Activated naive CD8-positive, alpha-beta T cell treated with anti-CD3 and anti-CD28 coated beads, Interleukin-2, amount 10 ng/mL, durations not matched to agents 7 days and 5 days (primary cell): ENCODE results near the gene GABRG3. TPM values are rescaled to one million over a fixed set of nuclear protein-coding genes. Genes with fewer than 3 reads are reported as not detected.

Experiments
- ATAC-seq: fragments of 150-1000 bp; cut with Tn5 transposase; one replicate; pipeline ENCODE4 v1.10.0; 2021; ENCODE audit warnings: low read depth, moderate library complexity
- POLR2A ChIA-PET: fragments of 350-600 bp; sonication (Branson Sonifier 250); formaldehyde crosslinking; loops from one replicate; lab custom pipeline; 2021; ENCODE audit warnings: antibody characterized with exemption; lab: Charles Lee
- DNase-seq: peaks from one replicate; pipeline ENCODE4 v3.0.0; 2021
- H3K27ac Mint-ChIP-seq: one replicate; pipeline ENCODE4 v1.8.0; 2022; ENCODE audit warnings: mild to moderate bottlenecking, mixed read lengths
- H3K27me3 Mint-ChIP-seq: one replicate; pipeline ENCODE4 v1.8.0; 2022; ENCODE audit warnings: mild to moderate bottlenecking, moderate library complexity, mixed read lengths
- H3K36me3 Mint-ChIP-seq: one replicate; pipeline ENCODE4 v1.8.0; 2021; ENCODE audit warnings: mild to moderate bottlenecking, mixed read lengths
- H3K4me1 Mint-ChIP-seq: one replicate; pipeline ENCODE4 v1.8.0; 2021; ENCODE audit warnings: mixed read lengths
- H3K4me3 Mint-ChIP-seq: one replicate; pipeline ENCODE4 v1.8.0; 2022; ENCODE audit warnings: mild to moderate bottlenecking, moderate library complexity, mixed read lengths
- H3K9me3 Mint-ChIP-seq: one replicate; pipeline ENCODE4 v1.8.0; 2021; ENCODE audit warnings: mixed read lengths
- total RNA-seq, 2 experiments: library from RNA; stranded (reverse); gene quantifications; one replicate each; pipeline ENCODE4 v1.2.3, GENCODE V29; 2021

Gene GABRG3
- total RNA-seq, 2 experiments from 2014 or later: not detected

GRCh38 chr15:27214032-27214431 lies 243.1 kb downstream of the GABRG3 start:
- Mint-ChIP-seq H3K4me3 (no peak overlapping the region), H3K9me3 (peaks cover 16% of the 10 kb centered on the region), H3K27me3 (no peaks in the 10 kb centered on the region), H3K4me1 (no peaks in the 10 kb centered on the region), H3K27ac (no peak overlapping the region), H3K36me3 (no peaks in the 10 kb centered on the region)
- no peak for DNase-seq
- POLR2A ChIA-PET: no interaction called here
- no peak for ATAC-seq

DNA sequence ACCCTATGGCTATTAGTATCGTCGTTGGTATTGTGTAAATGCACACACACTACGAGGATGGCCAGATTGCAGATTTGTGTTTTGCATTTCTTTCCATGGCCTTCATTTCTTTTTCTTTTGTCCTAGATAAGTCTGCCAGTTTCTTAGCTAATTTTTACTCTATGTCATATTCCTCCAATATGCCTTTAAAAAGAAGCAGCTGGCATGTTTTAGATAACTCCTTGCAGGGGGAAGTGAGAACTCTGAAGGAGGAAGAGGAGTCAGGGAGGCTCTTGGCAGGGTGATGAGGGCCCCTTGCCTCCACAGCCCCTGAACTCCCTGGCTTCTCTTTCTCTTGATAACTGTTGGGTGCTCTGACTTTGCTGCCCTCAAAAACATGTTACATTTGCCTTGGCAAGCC lies 244.0 kb downstream of the GABRG3 start:
- POLR2A ChIA-PET: no interaction called here
- ATAC-seq (no peak), DNase-seq (no peak)
- Mint-ChIP-seq H3K4me1 (no peaks in the 10 kb centered on the region), H3K4me3 (no peak overlapping the region), H3K27me3 (no peaks in the 10 kb centered on the region), H3K9me3 (peaks cover 19% of the 10 kb centered on the region), H3K27ac (no peak overlapping the region), H3K36me3 (no peaks in the 10 kb centered on the region)

DNA sequence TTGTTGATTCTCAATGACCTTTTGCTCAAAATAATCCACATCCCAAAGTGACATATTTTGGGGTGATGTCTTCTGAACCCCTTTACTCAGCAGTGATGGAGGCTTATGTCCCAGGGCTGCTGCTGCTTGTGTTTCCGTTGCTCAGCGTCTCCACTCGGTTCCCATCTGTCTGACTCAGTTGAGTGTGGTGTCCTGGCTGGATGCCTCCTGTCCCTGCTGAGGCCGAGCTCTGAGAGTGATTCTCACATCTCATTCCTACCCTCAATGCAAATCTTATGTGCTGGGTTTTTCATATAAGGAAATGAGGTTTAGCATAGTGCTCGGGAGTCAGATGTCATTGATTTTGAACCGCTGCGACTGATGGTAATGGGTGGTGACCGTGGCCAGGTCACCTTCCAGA lies 247.4 kb downstream of the GABRG3 start:
- no peak overlapping the region for H3K27ac Mint-ChIP-seq
- ATAC-seq (no peak), DNase-seq (no peak)
- no peaks in the 10 kb centered on the region for H3K27me3 Mint-ChIP-seq
- no peak overlapping the region for H3K4me3 Mint-ChIP-seq
- no peaks in the 10 kb centered on the region for H3K4me1 Mint-ChIP-seq
- H3K36me3 Mint-ChIP-seq: no peaks in the 10 kb centered on the region
- POLR2A ChIA-PET: no interaction called here
- H3K9me3 Mint-ChIP-seq: peaks cover 11% of the 10 kb centered on the region

DNA sequence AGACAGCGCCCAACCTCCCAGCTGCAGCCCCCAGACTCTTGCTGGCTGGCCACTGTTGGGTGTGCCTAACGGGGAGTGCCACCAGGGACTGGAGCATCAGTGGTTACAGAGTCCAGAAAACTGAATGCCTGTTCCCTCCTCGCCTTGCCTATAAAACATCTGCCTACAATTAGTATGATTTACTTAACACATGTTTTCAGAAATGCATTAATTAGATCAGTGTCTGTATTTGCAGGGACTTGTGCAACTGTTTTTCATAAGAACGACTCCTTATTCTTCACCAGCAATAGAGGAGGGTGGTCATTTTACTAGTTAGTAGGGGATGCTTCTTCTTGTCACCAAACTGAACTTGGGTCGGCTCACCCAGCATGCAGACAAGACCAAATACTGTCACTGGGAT lies 248.7 kb downstream of the GABRG3 start:
- Mint-ChIP-seq H3K27ac (no peak overlapping the region), H3K9me3 (peaks cover 11% of the 10 kb centered on the region), H3K27me3 (no peaks in the 10 kb centered on the region), H3K4me3 (no peak overlapping the region), H3K4me1 (no peaks in the 10 kb centered on the region), H3K36me3 (no peaks in the 10 kb centered on the region)
- DNase-seq: no peak
- ATAC-seq: no peak
- POLR2A ChIA-PET: no interaction called here

GRCh38 chr15:27220199-27220598 lies 249.2 kb downstream of the GABRG3 start:
- DNase-seq: no peak
- Mint-ChIP-seq H3K27ac (no peak overlapping the region), H3K9me3 (peaks cover 11% of the 10 kb centered on the region), H3K27me3 (no peaks in the 10 kb centered on the region), H3K36me3 (no peaks in the 10 kb centered on the region), H3K4me3 (no peak overlapping the region), H3K4me1 (no peaks in the 10 kb centered on the region)
- ATAC-seq: no peak
- POLR2A ChIA-PET: no interaction called here

- Mint-ChIP-seq H3K9me3 (peaks cover 7% of the 10 kb centered on the region), H3K27ac (no peak overlapping the region), H3K27me3 (no peaks in the 10 kb centered on the region), H3K4me1 (no peaks in the 10 kb centered on the region), H3K36me3 (no peaks in the 10 kb centered on the region), H3K4me3 (no peak overlapping the region)
- DNase-seq (no peak), ATAC-seq (no peak)
- POLR2A ChIA-PET: no interaction called here
Observed at GRCh38 chr15:27222479-27222878, 251.5 kb downstream of the GABRG3 start.

- no peaks in the 10 kb centered on the region for H3K27me3 Mint-ChIP-seq
- H3K4me3 Mint-ChIP-seq: no peak overlapping the region
- H3K4me1 Mint-ChIP-seq: no peaks in the 10 kb centered on the region
- POLR2A ChIA-PET: no interaction called here
- H3K9me3 Mint-ChIP-seq: peaks cover 5% of the 10 kb centered on the region
- DNase-seq: no peak
- no peak overlapping the region for H3K27ac Mint-ChIP-seq
- no peak for ATAC-seq
- no peaks in the 10 kb centered on the region for H3K36me3 Mint-ChIP-seq
Observed at GRCh38 chr15:27223179-27223578, 252.2 kb downstream of the GABRG3 start.

GRCh38 chr15:27231811-27232210 lies 260.8 kb downstream of the GABRG3 start:
- no peaks in the 10 kb centered on the region for H3K36me3 Mint-ChIP-seq
- H3K27ac Mint-ChIP-seq: no peak overlapping the region
- POLR2A ChIA-PET: no interaction called here
- no peaks in the 10 kb centered on the region for H3K27me3 Mint-ChIP-seq
- no peaks in the 10 kb centered on the region for H3K4me1 Mint-ChIP-seq
- no peak overlapping the region for H3K4me3 Mint-ChIP-seq
- ATAC-seq: no peak
- peaks cover 3% of the 10 kb centered on the region for H3K9me3 Mint-ChIP-seq
- no peak for DNase-seq

DNA sequence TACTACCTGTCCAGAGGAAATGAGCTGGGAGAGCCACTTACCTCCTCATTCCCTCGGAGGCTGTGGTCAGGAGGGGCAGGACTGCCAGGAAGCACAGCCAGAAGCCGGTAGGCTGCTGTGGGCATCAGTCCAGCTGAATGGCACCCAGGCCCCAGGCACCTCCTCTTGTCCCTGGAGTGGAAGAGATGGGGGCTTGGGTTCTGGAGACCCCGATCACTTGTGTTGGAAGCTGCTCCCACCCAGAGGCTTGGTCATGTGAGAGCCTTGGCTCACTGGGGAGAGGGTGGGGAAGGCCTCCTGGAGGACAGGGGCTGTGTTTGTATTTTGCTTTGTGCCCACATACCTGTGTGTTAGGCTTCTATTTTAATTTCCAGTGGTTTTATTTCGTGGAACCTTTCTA lies 261.9 kb downstream of the GABRG3 start:
- DNase-seq (no peak), ATAC-seq (no peak)
- no peak overlapping the region for H3K27ac Mint-ChIP-seq
- no peak overlapping the region for H3K4me3 Mint-ChIP-seq
- no peaks in the 10 kb centered on the region for H3K27me3 Mint-ChIP-seq
- H3K9me3 Mint-ChIP-seq: peaks cover 4% of the 10 kb centered on the region
- no peaks in the 10 kb centered on the region for H3K36me3 Mint-ChIP-seq
- H3K4me1 Mint-ChIP-seq: no peaks in the 10 kb centered on the region
- POLR2A ChIA-PET: no interaction called here

DNA sequence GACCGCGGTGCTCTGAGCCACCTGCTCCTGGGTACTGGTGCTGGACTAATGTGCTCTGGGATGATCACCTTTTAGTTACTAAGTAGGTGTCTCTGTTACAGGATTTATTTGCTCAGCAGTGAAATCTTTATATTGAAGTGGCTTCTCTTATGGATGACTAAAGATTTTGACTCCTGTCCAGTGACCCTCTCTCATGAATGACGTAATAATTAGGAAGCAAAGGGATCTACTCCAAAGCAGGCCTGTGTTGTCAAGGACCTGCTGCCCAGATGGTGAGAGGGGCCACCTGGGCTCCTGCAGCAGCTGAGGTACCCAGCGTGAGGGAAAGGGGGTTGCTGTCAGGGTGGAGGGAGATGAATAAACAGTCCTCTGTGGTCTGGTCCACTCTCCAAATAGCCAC lies 263.6 kb downstream of the GABRG3 start:
- ATAC-seq: no peak
- no peak for DNase-seq
- Mint-ChIP-seq H3K27ac (no peak overlapping the region), H3K4me1 (no peaks in the 10 kb centered on the region), H3K4me3 (no peak overlapping the region), H3K9me3 (peaks cover 4% of the 10 kb centered on the region), H3K27me3 (no peaks in the 10 kb centered on the region), H3K36me3 (no peaks in the 10 kb centered on the region)
- POLR2A ChIA-PET: no interaction called here

DNA sequence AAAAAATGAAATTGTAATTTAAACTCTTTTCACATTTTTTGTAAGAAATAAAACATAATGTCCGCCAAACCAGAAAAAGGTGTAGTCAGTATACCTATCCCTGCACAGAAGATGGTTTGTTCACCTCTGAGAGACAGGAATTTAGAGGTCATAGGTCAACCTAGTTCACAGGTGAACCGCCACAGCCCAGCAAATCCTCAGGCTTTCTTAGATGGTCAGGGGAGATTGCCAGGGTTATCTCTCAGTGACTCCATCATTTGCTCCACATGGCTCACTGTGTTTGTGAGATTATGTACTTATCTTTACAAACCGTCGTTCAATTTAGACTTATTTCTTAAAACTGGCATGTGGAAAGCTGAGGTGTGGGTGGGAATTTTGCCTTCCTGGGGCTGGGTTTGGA lies 264.2 kb downstream of the GABRG3 start:
- Mint-ChIP-seq H3K27me3 (no peaks in the 10 kb centered on the region), H3K4me1 (no peaks in the 10 kb centered on the region), H3K27ac (no peak overlapping the region), H3K36me3 (no peaks in the 10 kb centered on the region), H3K4me3 (no peak overlapping the region), H3K9me3 (peaks cover 1% of the 10 kb centered on the region)
- no peak for DNase-seq
- no peak for ATAC-seq
- POLR2A ChIA-PET: no interaction called here

DNA sequence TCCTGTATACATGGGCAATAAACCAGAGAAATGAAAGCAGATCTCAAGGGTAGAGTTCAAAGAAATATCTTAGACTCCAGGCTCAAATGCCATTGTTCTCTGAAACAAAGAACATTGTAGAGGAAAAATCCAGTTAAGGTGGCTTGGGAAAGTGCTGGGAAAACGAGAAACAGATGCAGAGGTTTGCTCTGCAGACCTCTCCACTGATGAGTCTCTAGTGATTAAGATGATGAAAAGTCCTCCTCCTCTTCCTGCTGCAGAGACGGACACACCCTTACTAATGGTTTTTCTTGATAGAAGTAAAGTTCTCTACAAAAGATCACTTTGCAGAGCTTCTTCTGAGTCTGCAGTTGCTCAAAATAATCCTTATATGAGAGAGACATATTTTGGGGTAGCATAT lies 264.7 kb downstream of the GABRG3 start:
- Mint-ChIP-seq H3K9me3 (peaks cover 1% of the 10 kb centered on the region), H3K36me3 (no peaks in the 10 kb centered on the region), H3K27ac (no peak overlapping the region), H3K27me3 (no peaks in the 10 kb centered on the region), H3K4me3 (no peak overlapping the region), H3K4me1 (no peaks in the 10 kb centered on the region)
- no peak for DNase-seq
- POLR2A ChIA-PET: no interaction called here
- ATAC-seq: no peak

GRCh38 chr15:27237319-27237939 lies 266.4 kb downstream of the GABRG3 start:
- Mint-ChIP-seq H3K4me3 (no peak overlapping the region), H3K4me1 (no peaks in the 10 kb centered on the region), H3K27me3 (no peaks in the 10 kb centered on the region), H3K9me3 (peaks cover 1% of the 10 kb centered on the region), H3K36me3 (no peaks in the 10 kb centered on the region), H3K27ac (no peak overlapping the region)
- ATAC-seq (no peak), DNase-seq (no peak)
- POLR2A ChIA-PET: no interaction called here

GRCh38 chr15:27238209-27238608 lies 267.2 kb downstream of the GABRG3 start:
- ATAC-seq: no peak
- POLR2A ChIA-PET: no interaction called here
- Mint-ChIP-seq H3K4me1 (no peaks in the 10 kb centered on the region), H3K9me3 (peaks cover 2% of the 10 kb centered on the region), H3K4me3 (no peak overlapping the region), H3K27ac (no peak overlapping the region), H3K36me3 (no peaks in the 10 kb centered on the region), H3K27me3 (no peaks in the 10 kb centered on the region)
- no peak for DNase-seq
